AG09319 (cell line): ENCODE data around the gene HPD.

Source experiments
- DNase-seq: peaks from one replicate; pipeline ENCODE4 v3.0.0-alpha.2; 2010; ENCODE audit warnings: low read depth; ENCODE audit errors: extremely low read depth
- CTCF ChIP-seq: IDR thresholded peaks from 2 replicates; pipeline ENCODE4 v1.5.1; 2011; ENCODE audit warnings: low read depth, mild to moderate bottlenecking, inconsistent platforms, low read length, moderate library complexity

HPD gene

GRCh38 chr12:121819212-121819949 lies 39.3 kb downstream of the HPD start:
- DNase-seq, result no peak
- TF ChIP-seq CTCF, result no peak

- no peak for DNase-seq
- TF ChIP-seq CTCF, result no peak
Observed at GRCh38 chr12:121817648-121818043, 41.0 kb downstream of the HPD start.

- no peak for DNase-seq
- TF ChIP-seq CTCF, result no peak
Observed at GRCh38 chr12:121816925-121817647, 41.6 kb downstream of the HPD start.

GRCh38 chr12:121815263-121815662 lies 43.4 kb downstream of the HPD start:
- TF ChIP-seq CTCF, result no peak
- no peak for DNase-seq

GRCh38 chr12:121814429-121815119 lies 44.1 kb downstream of the HPD start:
- no peak for TF ChIP-seq CTCF
- DNase-seq, result no peak

- TF ChIP-seq CTCF, result no peak
- DNase-seq, result no peak
Observed at GRCh38 chr12:121813951-121814350, 44.7 kb downstream of the HPD start.
